ENCODE measurements around the gene FGD3. TPM values are rescaled to one million over a fixed set of nuclear protein-coding genes. Genes with fewer than 3 reads are reported as not detected.

Gene FGD3
- polyA plus RNA-seq, 1 experiment = not detected

GRCh38 chr9:92984976-92985375 lies 37.7 kb downstream of the FGD3 start:
- TF ChIP-seq, protein P1, sequence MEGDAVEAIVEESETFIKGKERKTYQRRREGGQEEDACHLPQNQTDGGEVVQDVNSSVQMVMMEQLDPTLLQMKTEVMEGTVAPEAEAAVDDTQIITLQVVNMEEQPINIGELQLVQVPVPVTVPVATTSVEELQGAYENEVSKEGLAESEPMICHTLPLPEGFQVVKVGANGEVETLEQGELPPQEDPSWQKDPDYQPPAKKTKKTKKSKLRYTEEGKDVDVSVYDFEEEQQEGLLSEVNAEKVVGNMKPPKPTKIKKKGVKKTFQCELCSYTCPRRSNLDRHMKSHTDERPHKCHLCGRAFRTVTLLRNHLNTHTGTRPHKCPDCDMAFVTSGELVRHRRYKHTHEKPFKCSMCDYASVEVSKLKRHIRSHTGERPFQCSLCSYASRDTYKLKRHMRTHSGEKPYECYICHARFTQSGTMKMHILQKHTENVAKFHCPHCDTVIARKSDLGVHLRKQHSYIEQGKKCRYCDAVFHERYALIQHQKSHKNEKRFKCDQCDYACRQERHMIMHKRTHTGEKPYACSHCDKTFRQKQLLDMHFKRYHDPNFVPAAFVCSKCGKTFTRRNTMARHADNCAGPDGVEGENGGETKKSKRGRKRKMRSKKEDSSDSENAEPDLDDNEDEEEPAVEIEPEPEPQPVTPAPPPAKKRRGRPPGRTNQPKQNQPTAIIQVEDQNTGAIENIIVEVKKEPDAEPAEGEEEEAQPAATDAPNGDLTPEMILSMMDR (IDR thresholded peaks at IDR 0.05; ENCODE audit: insufficient read depth, low read depth, low read length) = no peak
- POLR2A ChIA-PET = no interaction called here

GRCh38 chr9:92986176-92987119 lies 39.1 kb downstream of the FGD3 start:
- TF ChIP-seq, protein P1 (IDR thresholded peaks at IDR 0.05; ENCODE audit: insufficient read depth, low read depth, low read length) = peak; percentile 48
- ChIA-PET POLR2A (no interaction called here), CTCF (no interaction called here)
- no peaks in the 10 kb centered on the region for H3K36me3 ChIP-seq (ENCODE audit: control insufficient read depth, insufficient read depth, low read length)
- no peak overlapping the region for H3K4me3 ChIP-seq (ENCODE audit: low read depth, low read length)
- DNase-seq (ENCODE audit: low read depth) = no peak
- no peaks in the 10 kb centered on the region for H3K27me3 ChIP-seq (ENCODE audit: control insufficient read depth, insufficient read depth, low read length)

More at GRCh38 chr9:92984976-92985375, 37.7 kb downstream of the FGD3 start:
- H3K4me3 ChIP-seq (ENCODE audit: low read depth, low read length) = no peak overlapping the region
- H3K27me3 ChIP-seq (ENCODE audit: control insufficient read depth, insufficient read depth, low read length) = no peaks in the 10 kb centered on the region
- CTCF ChIA-PET = no interaction called here
- no peaks in the 10 kb centered on the region for H3K36me3 ChIP-seq (ENCODE audit: control insufficient read depth, insufficient read depth, low read length)
- DNase-seq (ENCODE audit: low read depth) = no peak

- no peak overlapping the region for H3K4me3 ChIP-seq (ENCODE audit: low read depth, low read length)
- no peaks in the 10 kb centered on the region for H3K27me3 ChIP-seq (ENCODE audit: control insufficient read depth, insufficient read depth, low read length)
- ChIA-PET CTCF (no interaction called here), POLR2A (no interaction called here)
- no peaks in the 10 kb centered on the region for H3K36me3 ChIP-seq (ENCODE audit: control insufficient read depth, insufficient read depth, low read length)
- no peak for DNase-seq (ENCODE audit: low read depth)
- TF ChIP-seq, protein P1 (IDR thresholded peaks at IDR 0.05; ENCODE audit: insufficient read depth, low read depth, low read length) = no peak
Observed at GRCh38 chr9:92988215-92988768, 41.0 kb downstream of the FGD3 start.

DNA sequence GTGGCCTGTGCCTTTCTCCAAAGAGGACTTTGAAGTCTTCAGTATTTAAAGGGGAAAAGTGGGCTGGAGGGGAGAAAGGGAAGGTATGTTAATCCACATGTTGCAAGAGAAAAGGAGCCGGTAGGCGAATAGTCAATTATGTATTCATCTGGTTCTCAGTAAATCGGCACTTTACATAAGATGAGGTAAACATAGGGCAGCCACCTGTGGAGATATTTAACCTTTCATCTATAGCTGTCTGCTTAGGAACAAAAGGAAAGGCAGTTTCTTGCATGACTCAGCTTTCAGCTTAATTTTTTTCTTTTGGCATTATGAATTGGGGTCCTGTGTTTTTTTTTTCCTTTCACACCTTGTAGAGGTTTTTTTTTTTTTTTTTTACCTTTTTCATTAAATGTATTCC lies 42.2 kb downstream of the FGD3 start:
- ChIA-PET CTCF (interaction anchor here (0.7 kb wide), 1 partner anchor 14 kb away, joined by 4 read pairs; no protein-coding TSS in a partner anchor), POLR2A (interaction anchor here (0.7 kb wide), 1 partner anchor 1320 kb away, joined by 16 read pairs; no protein-coding TSS in a partner anchor)
- Histone ChIP-seq H3K27me3 (ENCODE audit: control insufficient read depth, insufficient read depth, low read length) (no peaks in the 10 kb centered on the region), H3K36me3 (ENCODE audit: control insufficient read depth, insufficient read depth, low read length) (no peaks in the 10 kb centered on the region), H3K4me3 (ENCODE audit: low read depth, low read length) (no peak overlapping the region)
- no peak for DNase-seq (ENCODE audit: low read depth)
- TF ChIP-seq, protein P1 (IDR thresholded peaks at IDR 0.05; ENCODE audit: insufficient read depth, low read depth, low read length) = no peak

DNA sequence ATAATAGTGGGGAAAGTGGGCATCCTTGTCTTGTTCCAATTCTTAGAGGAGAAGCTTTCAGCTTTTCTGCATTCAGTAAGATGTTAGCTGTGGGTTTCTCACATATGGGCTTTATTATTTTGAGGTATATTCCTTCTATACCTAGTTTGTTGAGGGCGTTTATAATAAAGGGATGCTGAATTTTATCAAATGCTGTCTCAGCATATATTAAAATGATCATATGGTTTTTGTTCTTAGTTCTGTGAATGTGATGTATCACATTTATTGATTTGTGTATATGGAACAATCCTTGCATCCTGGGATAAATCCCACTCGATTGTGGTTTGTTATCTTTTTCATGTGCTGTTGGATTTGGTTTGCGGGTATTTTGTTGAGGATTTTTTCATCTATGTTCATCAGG lies 43.1 kb downstream of the FGD3 start:
- DNase-seq (ENCODE audit: low read depth) = no peak
- H3K4me3 ChIP-seq (ENCODE audit: low read depth, low read length) = no peak overlapping the region
- no peaks in the 10 kb centered on the region for H3K36me3 ChIP-seq (ENCODE audit: control insufficient read depth, insufficient read depth, low read length)
- CTCF ChIA-PET = no interaction called here
- TF ChIP-seq, protein P1 (IDR thresholded peaks at IDR 0.05; ENCODE audit: insufficient read depth, low read depth, low read length) = no peak
- no peaks in the 10 kb centered on the region for H3K27me3 ChIP-seq (ENCODE audit: control insufficient read depth, insufficient read depth, low read length)
- POLR2A ChIA-PET = no interaction called here
